ENCODE data around the gene SH2D4B.

GRCh38 chr10:80502621-80503583, 34.8 kb upstream of the SH2D4B start:
- no peak for TF ChIP-seq CTCF (IDR thresholded peaks at IDR 0.05)
- TF ChIP-seq POLR2A (IDR thresholded peaks at IDR 0.05), result no peak
